ENCODE data around the gene FBXL3.

DNA sequence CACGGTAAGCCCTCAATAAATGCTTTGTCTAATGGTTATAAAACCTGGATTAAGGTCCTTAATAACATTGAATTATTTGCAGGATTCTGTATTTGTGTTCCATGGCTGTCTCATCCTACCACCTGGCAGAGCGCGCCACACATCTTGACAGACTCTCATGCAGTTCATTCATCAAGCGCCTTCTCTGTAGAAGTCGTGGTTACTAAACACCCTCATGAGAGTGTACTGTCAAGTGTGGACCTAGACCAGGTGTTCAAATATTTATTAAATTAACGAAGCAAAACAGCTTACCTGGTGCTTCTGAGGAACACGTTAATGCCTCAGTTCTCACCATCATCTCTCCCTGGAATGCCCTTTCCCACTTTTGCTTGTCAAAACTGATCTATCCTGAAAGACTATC is 13.1 kb upstream of the FBXL3 start:
- TF ChIP-seq, protein P1, sequence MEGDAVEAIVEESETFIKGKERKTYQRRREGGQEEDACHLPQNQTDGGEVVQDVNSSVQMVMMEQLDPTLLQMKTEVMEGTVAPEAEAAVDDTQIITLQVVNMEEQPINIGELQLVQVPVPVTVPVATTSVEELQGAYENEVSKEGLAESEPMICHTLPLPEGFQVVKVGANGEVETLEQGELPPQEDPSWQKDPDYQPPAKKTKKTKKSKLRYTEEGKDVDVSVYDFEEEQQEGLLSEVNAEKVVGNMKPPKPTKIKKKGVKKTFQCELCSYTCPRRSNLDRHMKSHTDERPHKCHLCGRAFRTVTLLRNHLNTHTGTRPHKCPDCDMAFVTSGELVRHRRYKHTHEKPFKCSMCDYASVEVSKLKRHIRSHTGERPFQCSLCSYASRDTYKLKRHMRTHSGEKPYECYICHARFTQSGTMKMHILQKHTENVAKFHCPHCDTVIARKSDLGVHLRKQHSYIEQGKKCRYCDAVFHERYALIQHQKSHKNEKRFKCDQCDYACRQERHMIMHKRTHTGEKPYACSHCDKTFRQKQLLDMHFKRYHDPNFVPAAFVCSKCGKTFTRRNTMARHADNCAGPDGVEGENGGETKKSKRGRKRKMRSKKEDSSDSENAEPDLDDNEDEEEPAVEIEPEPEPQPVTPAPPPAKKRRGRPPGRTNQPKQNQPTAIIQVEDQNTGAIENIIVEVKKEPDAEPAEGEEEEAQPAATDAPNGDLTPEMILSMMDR (IDR thresholded peaks at IDR 0.05) = no peak
- TF ChIP-seq EP300 (IDR thresholded peaks at IDR 0.05) (no peak), POLR2AphosphoS5 (IDR thresholded peaks at IDR 0.05) (no peak), POLR2A (IDR thresholded peaks at IDR 0.05) (no peak)

Measured in sigmoid colon (tissue), 4 donors.